Immature natural killer cell (primary cell): ENCODE measurements around the gene HOPX. TPM values are rescaled to one million over a fixed set of nuclear protein-coding genes. Genes with fewer than 3 reads are reported as not detected.
"Not testable (repeated sequence)": the region's sequence is repeated elsewhere in the genome, so short reads cannot be mapped to it uniquely, and the experiment has no call there.

Experiments used
- DNase-seq, 3 donors: peaks; one replicate each; pipeline ENCODE4 v3.0.0; 2022; ENCODE audit warnings: mixed read lengths in 1 of 3
- H3K27ac Mint-ChIP-seq, 6 donors: one replicate each; pipeline ENCODE4 v1.8.0; 2020; ENCODE audit warnings: mixed read lengths in 6 of 6, mild to moderate bottlenecking in 5 of 6, inconsistent platforms in 4 of 6, moderate library complexity in 3 of 6
- H3K27me3 Mint-ChIP-seq, 3 donors: one replicate each; pipeline ENCODE4 v1.8.0; 2020 to 2021; ENCODE audit warnings: low read depth in 3 of 3, mild to moderate bottlenecking in 3 of 3, mixed read lengths in 3 of 3, moderate library complexity in 3 of 3, inconsistent platforms in 1 of 3
- H3K36me3 Mint-ChIP-seq, 3 donors: one replicate each; pipeline ENCODE4 v1.8.0; 2020; ENCODE audit warnings: mixed read lengths in 3 of 3, inconsistent platforms in 2 of 3, mild to moderate bottlenecking in 2 of 3
- H3K4me1 Mint-ChIP-seq, 2 donors: one replicate each; pipeline ENCODE4 v1.8.0; 2020; ENCODE audit warnings: inconsistent platforms in 2 of 2, mild to moderate bottlenecking in 2 of 2, mixed read lengths in 2 of 2, moderate library complexity in 1 of 2
- H3K4me3 Mint-ChIP-seq, 5 donors: one replicate each; pipeline ENCODE4 v1.8.0; 2020; ENCODE audit warnings: mild to moderate bottlenecking in 5 of 5, mixed read lengths in 5 of 5, inconsistent platforms in 3 of 5, moderate library complexity in 3 of 5
- H3K9me3 Mint-ChIP-seq, 6 donors: one replicate each; pipeline ENCODE4 v1.8.0; 2020; ENCODE audit warnings: mild to moderate bottlenecking in 6 of 6, mixed read lengths in 6 of 6, inconsistent platforms in 4 of 6, moderate library complexity in 3 of 6
- polyA plus RNA-seq, 3 donors: library from polyadenylated mRNA; unstranded; fragments of 300-500 nt; fragmentation: Illumina TruSeq; gene quantifications; one replicate each; pipeline ENCODE4 v1.2.3, GENCODE V29; 2021

Gene HOPX
- polyA plus RNA-seq, 3 donors from 2014 or later, result 1,315 to 2,032 (median 1,652) TPM

GRCh38 chr4:56699537-56700105, 18.5 kb upstream of the HOPX start:
- Mint-ChIP-seq H3K9me3 (no peaks in the 10 kb centered on the region), H3K4me3 (no peak overlapping the region), H3K4me1 (no peaks in the 10 kb centered on the region), H3K27me3 (no peaks in the 10 kb centered on the region), H3K36me3 (no peaks in the 10 kb centered on the region), H3K27ac (no peak overlapping the region)
- no peak for DNase-seq

GRCh38 chr4:56698329-56698728, 17.2 kb upstream of the HOPX start:
- H3K27ac Mint-ChIP-seq, result no peak overlapping the region
- no peaks in the 10 kb centered on the region for H3K36me3 Mint-ChIP-seq
- no peaks in the 10 kb centered on the region for H3K9me3 Mint-ChIP-seq

DNA sequence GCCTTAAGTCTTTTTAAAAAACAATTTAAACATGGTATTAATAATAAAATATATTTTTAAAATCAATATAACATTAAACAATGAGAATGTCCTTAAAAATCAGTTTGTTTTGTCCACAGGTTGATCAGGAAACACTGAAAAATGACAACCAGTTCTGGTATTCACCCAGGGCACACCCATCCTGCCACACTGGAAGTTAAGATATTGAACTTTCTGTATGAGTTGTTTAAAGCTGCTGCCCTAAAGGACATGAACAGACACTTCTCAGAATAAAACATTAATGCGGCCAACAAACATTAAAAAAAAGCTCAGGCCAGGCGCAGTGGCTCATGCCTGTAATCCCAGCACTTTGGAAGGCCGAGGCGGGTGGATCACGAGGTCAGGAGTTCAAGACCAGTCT, 15.0 kb upstream of the HOPX start:
- no peak for DNase-seq
- no peaks in the 10 kb centered on the region for H3K36me3 Mint-ChIP-seq
- no peak overlapping the region for H3K27ac Mint-ChIP-seq

More at GRCh38 chr4:56698329-56698728, 17.2 kb upstream of the HOPX start:
- H3K27me3 Mint-ChIP-seq, result no peaks in the 10 kb centered on the region
- no peaks in the 10 kb centered on the region for H3K4me1 Mint-ChIP-seq
- DNase-seq, result no peak
- no peak overlapping the region for H3K4me3 Mint-ChIP-seq

DNA sequence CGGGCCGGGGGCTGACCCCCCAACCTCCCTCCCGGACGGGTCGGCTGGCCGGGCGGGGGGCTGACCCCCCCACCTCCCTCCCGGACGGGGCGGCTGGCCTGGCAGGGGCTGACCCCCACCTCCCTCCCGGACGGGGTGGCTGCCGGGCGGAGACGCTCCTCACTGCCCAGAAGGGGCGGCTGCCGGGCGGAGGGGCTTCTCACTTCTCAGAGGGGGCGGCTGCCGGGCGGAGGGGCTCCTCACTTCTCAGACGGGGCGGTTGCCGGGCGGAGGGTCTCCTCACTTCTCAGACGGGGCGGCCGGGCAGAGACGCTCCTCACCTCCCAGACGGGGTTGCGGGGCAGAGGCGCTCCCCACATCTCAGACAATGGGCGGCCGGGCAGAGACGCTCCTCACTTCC, 12.4 kb upstream of the HOPX start:
- not testable (repeated sequence) for H3K27ac Mint-ChIP-seq, H3K9me3 Mint-ChIP-seq, DNase-seq, H3K27me3 Mint-ChIP-seq, H3K4me3 Mint-ChIP-seq, H3K36me3 Mint-ChIP-seq
- peaks cover under 1 to 11% of the 10 kb centered on the region in 2 donors for H3K4me1 Mint-ChIP-seq

More for the DNA sequence above, 15.0 kb upstream of the HOPX start:
- no peak overlapping the region for H3K4me3 Mint-ChIP-seq
- no peaks in the 10 kb centered on the region for H3K4me1 Mint-ChIP-seq
- H3K27me3 Mint-ChIP-seq, result no peaks in the 10 kb centered on the region
- H3K9me3 Mint-ChIP-seq, result no peaks in the 10 kb centered on the region

GRCh38 chr4:56692576-56692975, 11.5 kb upstream of the HOPX start:
- DNase-seq, result no peak
- Mint-ChIP-seq H3K27me3 (no peaks in the 10 kb centered on the region), H3K4me1 (peaks cover 1 to 11% of the 10 kb centered on the region in 2 donors), H3K4me3 (no peak overlapping the region), H3K9me3 (no peaks in the 10 kb centered on the region), H3K36me3 (no peaks in the 10 kb centered on the region), H3K27ac (no peak overlapping the region)

DNA sequence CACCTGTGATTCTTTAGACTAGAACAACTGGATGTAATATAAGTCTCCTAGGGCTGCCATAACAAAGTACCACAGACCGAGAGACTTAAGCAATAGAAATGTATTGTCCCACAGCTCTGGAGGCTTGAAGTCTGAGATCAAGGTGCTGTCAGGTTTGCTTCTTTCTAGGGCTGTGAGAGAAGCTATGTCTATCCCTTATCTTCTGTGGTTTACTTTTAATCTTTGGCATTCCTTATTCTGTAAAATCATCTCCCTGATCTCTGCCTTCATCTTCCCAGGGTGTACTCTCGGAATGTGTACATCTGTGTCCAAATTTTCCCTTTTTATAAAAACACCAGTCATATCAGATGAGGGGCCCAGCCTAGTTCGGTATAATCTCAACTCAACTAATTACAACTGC, 10.3 kb upstream of the HOPX start:
- DNase-seq, result no peak
- Mint-ChIP-seq H3K36me3 (no peaks in the 10 kb centered on the region), H3K9me3 (no peaks in the 10 kb centered on the region), H3K4me3 (no peak overlapping the region), H3K27me3 (peaks cover 0 to 2% (median 0%) of the 10 kb centered on the region in 3 donors), H3K4me1 (peaks cover 1 to 11% of the 10 kb centered on the region in 2 donors), H3K27ac (no peak overlapping the region)

- Mint-ChIP-seq H3K27me3 (peaks cover 0 to 2% (median 1%) of the 10 kb centered on the region in 3 donors), H3K27ac (no peak overlapping the region), H3K9me3 (no peaks in the 10 kb centered on the region), H3K36me3 (no peaks in the 10 kb centered on the region), H3K4me3 (no peak overlapping the region), H3K4me1 (peaks cover 1 to 11% of the 10 kb centered on the region in 2 donors)
- peak in 1 of 3 donors; percentile 5 for DNase-seq
Measured at GRCh38 chr4:56690393-56690792, 9.3 kb upstream of the HOPX start.

DNA sequence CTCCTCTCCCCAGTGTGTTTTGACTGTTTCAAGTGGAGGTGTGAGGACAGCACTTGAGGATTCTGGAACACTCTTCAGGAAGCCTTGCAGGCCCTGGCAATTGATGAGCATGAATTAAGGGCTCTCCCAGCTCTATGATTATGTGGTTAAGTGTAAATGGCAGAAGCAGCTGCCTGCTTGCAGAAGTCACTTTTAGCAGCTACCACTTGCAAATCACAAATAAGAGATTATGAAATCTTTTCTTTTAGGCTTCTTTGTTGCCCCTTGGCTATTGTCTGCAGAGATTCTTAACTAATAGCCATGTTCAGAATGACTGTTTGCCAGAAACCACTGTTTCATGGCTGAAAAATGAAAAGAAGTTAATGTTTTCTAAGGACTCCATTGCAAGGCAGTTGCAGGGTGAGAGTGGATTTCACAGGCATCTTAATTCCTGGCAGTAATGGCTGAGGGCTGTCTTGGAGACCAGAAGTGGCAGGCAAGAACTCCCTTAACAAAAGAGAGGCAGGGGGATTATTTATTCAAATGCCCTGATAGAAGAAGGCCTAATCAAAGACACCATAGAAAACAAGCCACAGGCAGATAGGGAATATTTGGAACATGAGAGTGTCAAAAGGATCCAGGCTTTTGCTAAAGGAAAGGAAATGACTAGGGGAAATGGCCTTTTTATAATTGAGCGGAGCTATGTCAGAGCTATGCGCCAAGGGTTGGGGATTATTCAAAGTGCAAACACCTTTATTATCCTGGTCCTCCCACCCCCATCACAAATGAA, 8.3 kb upstream of the HOPX start:
- Mint-ChIP-seq H3K4me1 (peaks cover 1 to 11% of the 10 kb centered on the region in 2 donors), H3K36me3 (no peaks in the 10 kb centered on the region), H3K4me3 (no peak overlapping the region), H3K9me3 (no peaks in the 10 kb centered on the region), H3K27me3 (peaks cover 0 to 4% (median 2%) of the 10 kb centered on the region in 3 donors), H3K27ac (peak overlapping the region in 1 of 6 donors; percentile 53)
- no peak for DNase-seq

DNA sequence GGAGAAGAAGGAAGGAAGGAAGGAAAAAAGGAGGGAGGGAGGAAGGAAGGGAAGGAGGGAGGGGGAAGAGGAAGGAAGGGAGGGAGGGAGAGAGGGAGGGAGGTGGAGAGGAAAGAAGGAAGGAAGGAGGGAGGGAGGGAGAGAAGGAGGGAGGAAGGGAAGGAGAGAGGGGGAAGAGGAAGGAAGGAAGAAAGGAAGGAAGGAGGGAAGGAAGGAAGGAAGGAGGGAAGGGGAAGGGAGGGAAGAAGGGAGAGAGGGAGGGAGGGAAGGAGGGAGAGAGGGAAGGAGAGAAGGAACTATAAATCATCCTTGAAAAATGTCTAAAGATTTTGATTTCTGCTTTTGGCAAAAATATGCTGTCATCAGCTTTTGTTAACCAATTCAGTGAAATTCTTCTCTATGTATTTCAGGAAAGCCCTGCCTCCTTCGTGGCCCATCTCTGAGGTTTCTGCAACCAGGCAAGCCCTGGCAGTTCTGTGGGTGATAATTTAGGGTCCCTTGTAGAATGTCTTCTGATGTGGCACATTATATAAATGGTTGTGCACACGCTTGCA, 7.1 kb upstream of the HOPX start:
- H3K9me3 Mint-ChIP-seq, result no peaks in the 10 kb centered on the region
- H3K4me1 Mint-ChIP-seq, result peaks cover 1 to 11% of the 10 kb centered on the region in 2 donors
- H3K27me3 Mint-ChIP-seq, result peaks cover 0 to 11% (median 2%) of the 10 kb centered on the region in 3 donors
- DNase-seq, result no peak
- no peak overlapping the region for H3K4me3 Mint-ChIP-seq
- peaks cover 0 to 4% (median 0%) of the 10 kb centered on the region in 3 donors for H3K36me3 Mint-ChIP-seq
- no peak overlapping the region for H3K27ac Mint-ChIP-seq

DNA sequence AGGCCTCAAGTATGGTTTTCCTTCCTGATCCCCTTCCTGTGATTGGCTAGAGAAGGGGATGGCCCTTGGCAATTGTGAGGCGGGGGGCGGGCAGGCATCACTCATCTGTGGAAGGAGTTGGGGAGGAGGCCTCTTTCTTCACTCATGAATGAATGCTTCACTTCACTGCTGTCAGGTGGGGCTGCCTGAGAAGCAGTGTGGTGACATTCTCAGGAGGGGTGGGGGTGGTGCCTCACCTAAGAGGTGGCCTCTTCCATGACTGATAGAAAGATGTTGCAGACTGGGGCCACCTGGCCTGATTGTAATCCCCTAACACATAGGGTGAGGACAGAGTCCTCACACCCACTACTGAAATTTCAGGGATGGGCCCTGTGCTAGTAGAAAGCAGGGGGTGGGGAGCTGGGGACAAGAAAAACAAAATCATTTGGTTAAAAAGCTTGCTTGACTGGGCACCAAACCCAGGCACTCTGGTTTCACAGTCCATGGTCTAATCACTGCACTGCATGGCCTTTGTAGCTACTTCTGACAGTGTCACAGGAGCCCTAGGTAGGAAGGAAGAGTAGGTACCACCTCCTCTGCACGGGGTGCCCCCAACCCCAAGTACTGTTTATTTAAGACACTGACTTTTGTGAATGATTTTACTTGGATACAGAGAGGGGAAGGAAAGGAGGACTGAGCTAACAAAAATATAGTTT, 5.6 kb upstream of the HOPX start:
- Mint-ChIP-seq H3K4me3 (no peak overlapping the region), H3K27me3 (peaks cover 0 to 14% (median 2%) of the 10 kb centered on the region in 3 donors), H3K27ac (no peak overlapping the region), H3K4me1 (peaks cover 3 to 14% of the 10 kb centered on the region in 2 donors), H3K36me3 (peaks cover 0 to 4% (median 0%) of the 10 kb centered on the region in 3 donors), H3K9me3 (peaks cover 0 to 2% (median 0%) of the 10 kb centered on the region in 6 donors)
- no peak for DNase-seq

GRCh38 chr4:56684320-56685050, 3.4 kb upstream of the HOPX start:
- Mint-ChIP-seq H3K9me3 (peaks cover 0 to 2% (median 0%) of the 10 kb centered on the region in 6 donors), H3K36me3 (peaks cover 0 to 4% (median 0%) of the 10 kb centered on the region in 3 donors), H3K4me3 (no peak overlapping the region), H3K4me1 (peaks cover 9 to 24% of the 10 kb centered on the region in 2 donors), H3K27ac (no peak overlapping the region), H3K27me3 (peaks cover 0 to 14% (median 2%) of the 10 kb centered on the region in 3 donors)
- no peak for DNase-seq

- H3K36me3 Mint-ChIP-seq, result peaks cover 0 to 4% (median 0%) of the 10 kb centered on the region in 3 donors
- peaks cover 0 to 2% (median 0%) of the 10 kb centered on the region in 6 donors for H3K9me3 Mint-ChIP-seq
- peaks cover 8 to 15% of the 10 kb centered on the region in 2 donors for H3K4me1 Mint-ChIP-seq
- H3K27me3 Mint-ChIP-seq, result peaks cover 1 to 14% (median 4%) of the 10 kb centered on the region in 3 donors
- no peak for DNase-seq
- no peak overlapping the region for H3K4me3 Mint-ChIP-seq
- H3K27ac Mint-ChIP-seq, result no peak overlapping the region
Measured at GRCh38 chr4:56683455-56683854, 2.4 kb upstream of the HOPX start.

DNA sequence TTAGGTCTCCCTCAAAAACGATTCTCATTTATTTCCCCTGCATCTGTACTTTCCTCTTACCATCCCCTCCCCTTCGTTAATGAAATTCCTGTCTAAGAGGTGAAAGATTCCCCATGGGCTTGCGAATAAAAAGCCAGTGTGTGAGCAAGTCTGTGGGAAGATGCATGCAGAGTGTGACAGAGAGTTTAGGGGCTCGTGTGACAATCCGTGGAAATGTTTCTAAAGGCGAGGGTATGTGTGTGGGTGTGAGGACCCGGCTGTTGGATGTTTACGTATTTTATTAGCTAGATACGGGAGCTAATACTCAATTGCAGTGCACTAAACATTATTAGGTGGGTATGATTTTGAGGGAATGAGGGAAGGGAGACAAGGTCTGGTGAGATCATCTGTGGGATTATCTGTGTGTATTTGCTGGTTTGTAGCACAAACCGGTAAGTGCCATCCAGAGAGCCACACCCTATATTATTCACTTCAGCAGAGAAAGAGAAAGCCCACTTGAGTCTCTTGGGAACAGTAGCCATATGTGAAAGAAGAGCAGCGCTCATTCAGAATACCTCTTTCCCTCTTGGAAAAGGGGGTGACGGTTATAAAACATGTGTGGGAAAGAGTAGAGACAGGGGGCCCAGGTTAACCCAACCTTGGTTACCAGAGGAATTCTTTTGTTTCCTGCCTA, 893 bp upstream of the HOPX start:
- peaks cover 0 to 4% (median 0%) of the 10 kb centered on the region in 3 donors for H3K36me3 Mint-ChIP-seq
- H3K4me1 Mint-ChIP-seq, result peaks cover 8 to 15% of the 10 kb centered on the region in 2 donors
- H3K9me3 Mint-ChIP-seq, result peaks cover 0 to 2% (median 0%) of the 10 kb centered on the region in 6 donors
- no peak for DNase-seq
- peaks cover 1 to 14% (median 2%) of the 10 kb centered on the region in 3 donors for H3K27me3 Mint-ChIP-seq
- no peak overlapping the region for H3K27ac Mint-ChIP-seq
- H3K4me3 Mint-ChIP-seq, result peak overlapping the region in 3 of 5 donors; percentile 38 to 59 (median 56)
